Panc1 (cell line): ENCODE results near the gene ANKRD13C. TPM values are rescaled to one million over a fixed set of nuclear protein-coding genes. Genes with fewer than 3 reads are reported as not detected.
"Not testable (repeated sequence)": the region's sequence is repeated elsewhere in the genome, so short reads cannot be mapped to it uniquely, and the experiment has no call there.

Experiments
- ATAC-seq: fragments of 200-7000 bp; cut with Tn5 transposase; 2 replicates; pipeline ENCODE4 v1.9.1; 2020; ENCODE audit warnings: mild to moderate bottlenecking, moderate library complexity
- BruUV-seq: library from RNA; stranded (reverse); fragments of 400-500 nt; replicated peaks from 2 replicates; lab custom pipeline; 2021; lab: Mats Ljungman, UMichigan
- CTCF ChIA-PET: fragments of 300-600 bp; sonication (Branson Sonifier 250); formaldehyde crosslinking; loops from one replicate; lab custom pipeline; 2022; ENCODE audit warnings: antibody characterized with exemption; lab: Charles Lee
- POLR2A ChIA-PET: fragments of 300-600 bp; sonication (Branson Sonifier 250); formaldehyde crosslinking; loops from one replicate; lab custom pipeline; 2022; ENCODE audit warnings: antibody characterized with exemption; lab: Charles Lee
- DNase-seq: peaks from one replicate; pipeline ENCODE4 v3.0.0-alpha.2; 2010; ENCODE audit warnings: low read depth, low spot score
- H3K27ac ChIP-seq: 2 replicates; pipeline ENCODE4 v1.5.1; 2011; ENCODE audit warnings: mild to moderate bottlenecking, low read length, inconsistent platforms
- H3K27me3 ChIP-seq: fragments of 200-500 bp; sonication (Bioruptor generic); 2 replicates; pipeline ENCODE4 v1.6.0; 2014; ENCODE audit warnings: low read length, inconsistent platforms; ENCODE audit not compliant: control insufficient read depth, insufficient read depth
- H3K36me3 ChIP-seq: fragments of 200-500 bp; sonication (Bioruptor generic); 2 replicates; pipeline ENCODE4 v1.5.1; 2014; ENCODE audit warnings: inconsistent platforms, mild to moderate bottlenecking, low read length, moderate library complexity; ENCODE audit not compliant: control insufficient read depth, insufficient read depth
- H3K4me1 ChIP-seq: 2 replicates; pipeline ENCODE4 v1.5.1; 2011; ENCODE audit warnings: inconsistent platforms, mild to moderate bottlenecking, low read length, moderate library complexity; ENCODE audit not compliant: control insufficient read depth, insufficient read depth
- H3K4me3 ChIP-seq, 2 experiments: 2 replicates each; pipeline ENCODE4 v1.5.1; 2011 to 2012; ENCODE audit warnings: low read depth in 2 of 2, low read length in 2 of 2, mild to moderate bottlenecking in 2 of 2, inconsistent platforms in 1 of 2, moderate library complexity in 1 of 2
- H3K9me3 ChIP-seq: fragments of 200-500 bp; sonication (Bioruptor generic); 2 replicates; pipeline ENCODE4 v1.5.1; 2014; ENCODE audit warnings: low read depth, mild to moderate bottlenecking, inconsistent platforms, low read length, moderate library complexity; ENCODE audit not compliant: control insufficient read depth, insufficient read depth
- CTCF ChIP-seq: fragments of 450-650 bp; IDR thresholded peaks from 2 replicates; pipeline ENCODE4 v1.5.1; 2017; ENCODE audit warnings: mild to moderate bottlenecking
- POLR2AphosphoS5 ChIP-seq: IDR thresholded peaks from 2 replicates; pipeline ENCODE4 v1.6.1; 2012; ENCODE audit warnings: mild to moderate bottlenecking, low read depth, low read length, moderate library complexity
- REST ChIP-seq, 2 experiments: IDR thresholded peaks; 2 replicates each; pipeline ENCODE4 v1.6.1; 2011 to 2012; ENCODE audit warnings: low read depth in 2 of 2, control low read depth in 1 of 2, low read length in 1 of 2, mild to moderate bottlenecking in 1 of 2, moderate library complexity in 1 of 2; ENCODE audit not compliant: insufficient read depth in 1 of 2
- SIN3A ChIP-seq: IDR thresholded peaks from 2 replicates; pipeline ENCODE4 v1.6.1; 2012; ENCODE audit warnings: low read depth, mild to moderate bottlenecking, low read length, moderate library complexity, borderline replicate concordance; ENCODE audit not compliant: insufficient read depth
- TCF7L2 ChIP-seq: IDR thresholded peaks from 2 replicates; pipeline ENCODE4 v1.6.1; 2011; ENCODE audit warnings: mild to moderate bottlenecking, low read depth, low read length, inconsistent platforms
- in situ Hi-C: cut with HindIII; loops from 2 replicates; pipeline ENCODE4 v1.10.0; 2016; ENCODE audit warnings: low sequenced_read_pairs, low pct_unique_long_range_greater_than_20kb
- intact Hi-C: fragments of 100-400 bp; cut with micrococcal nuclease; formaldehyde crosslinking; loops from one replicate; pipeline ENCODE4 v1.10.0; 2022; ENCODE audit not compliant: unreplicated experiment
- total RNA-seq: library from RNA; stranded (reverse); gene quantifications from one replicate; pipeline ENCODE4 v1.2.1, GENCODE V29; 2021; ENCODE audit not compliant: unreplicated experiment

Gene ANKRD13C
- total RNA-seq, 1 experiment from 2014 or later, result 20.7 TPM

- ChIA-PET CTCF (no interaction called here), POLR2A (no interaction called here)
- no peak overlapping the region for H3K27ac ChIP-seq
- peaks cover 5% of the 10 kb centered on the region; the same call in 1 of the 2 replicates for H3K4me1 ChIP-seq
- in situ Hi-C loops, result no loop called here
- intact Hi-C loops, result no loop called here
- no peaks in the 10 kb centered on the region; the same call in none of the 2 replicates for H3K36me3 ChIP-seq
- H3K27me3 ChIP-seq, result no peaks in the 10 kb centered on the region
- no TSS peak for BruUV-seq
- no peak overlapping the region for H3K4me3 ChIP-seq
- TF ChIP-seq SIN3A, result no peak
- no peak for TF ChIP-seq REST (IDR thresholded peaks at IDR 0.05; ENCODE audit: insufficient read depth in 1 of 2, low read depth in 2 of 2, low read length in 1 of 2)
- TF ChIP-seq TCF7L2, result no peak
- no peak for TF ChIP-seq POLR2AphosphoS5
- TF ChIP-seq CTCF, result no peak
- ATAC-seq (no peak), DNase-seq (no peak)
- no peaks in the 10 kb centered on the region for H3K9me3 ChIP-seq
Observed at GRCh38 chr1:70348399-70349165, 5.9 kb downstream of the ANKRD13C start.

DNA sequence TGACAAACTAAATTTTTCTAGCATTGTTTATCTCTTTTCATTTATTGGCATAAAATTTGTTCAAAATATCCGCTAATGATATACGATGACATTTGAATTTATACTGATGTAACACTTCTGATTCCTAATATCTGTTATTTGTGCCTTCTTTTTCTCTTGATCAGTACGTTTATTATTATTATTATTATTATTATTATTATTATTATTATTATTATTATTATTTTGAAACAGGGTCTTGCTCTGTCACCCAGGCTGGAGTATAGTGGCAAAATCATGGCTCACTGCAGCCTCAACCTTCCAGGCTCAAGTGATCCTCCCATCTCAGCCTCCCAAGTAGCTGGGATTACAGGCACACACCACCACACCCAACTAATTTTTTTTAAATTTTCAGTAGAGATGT is 14.9 kb downstream of the ANKRD13C start:
- H3K9me3 ChIP-seq, H3K4me1 ChIP-seq, in situ Hi-C loops, H3K4me3 ChIP-seq, DNase-seq, ATAC-seq, intact Hi-C loops, H3K27ac ChIP-seq, H3K27me3 ChIP-seq, BruUV-seq, H3K36me3 ChIP-seq, CTCF ChIA-PET: not testable (repeated sequence)
- POLR2A ChIA-PET, result interaction anchor here (0.7 kb wide), 1 partner anchor 15 kb away, joined by 5 read pairs; the partner anchor contains the start of gene ANKRD13C

DNA sequence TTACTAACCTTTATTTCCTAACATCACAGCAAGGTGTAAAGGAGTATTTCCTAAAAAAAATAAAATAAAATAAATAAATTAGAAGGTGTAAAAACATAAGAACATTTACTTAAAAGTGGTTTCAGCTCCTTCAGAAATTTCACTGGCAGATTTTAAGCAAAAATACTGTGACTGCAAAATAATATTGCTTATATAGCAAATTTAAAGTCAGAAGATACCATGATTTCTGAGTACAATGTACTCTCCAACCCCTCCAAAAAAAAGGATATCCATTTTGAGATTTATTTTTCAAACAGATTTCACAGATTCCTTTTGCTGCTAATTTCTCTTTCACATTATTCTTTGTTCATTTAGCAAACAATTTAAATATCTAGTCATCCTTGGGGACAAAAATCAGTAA is 18.5 kb downstream of the ANKRD13C start:
- H3K27me3 ChIP-seq, result no peaks in the 10 kb centered on the region
- CTCF ChIA-PET, result no interaction called here
- no TSS peak for BruUV-seq
- no peaks in the 10 kb centered on the region for H3K36me3 ChIP-seq
- no peak overlapping the region for H3K4me3 ChIP-seq
- POLR2A ChIA-PET, result interaction anchor here (0.6 kb wide), 1 partner anchor 98 kb away, joined by 6 read pairs; no protein-coding TSS in a partner anchor
- H3K4me1 ChIP-seq, result no peaks in the 10 kb centered on the region
- in situ Hi-C loops, result no loop called here
- H3K27ac ChIP-seq, result no peak overlapping the region
- ATAC-seq (no peak), DNase-seq (no peak)
- no peaks in the 10 kb centered on the region for H3K9me3 ChIP-seq
- intact Hi-C loops, result no loop called here
- TF ChIP-seq TCF7L2, result no peak
- TF ChIP-seq SIN3A, result no peak
- no peak for TF ChIP-seq REST (IDR thresholded peaks at IDR 0.05; ENCODE audit: insufficient read depth in 1 of 2, low read depth in 2 of 2, low read length in 1 of 2)
- no peak for TF ChIP-seq POLR2AphosphoS5
- no peak for TF ChIP-seq CTCF
